Mammary epithelial cell (primary cell): ENCODE data around the gene YIF1B.

ENCODE experiments used
- EZH2 ChIP-seq: IDR thresholded peaks from 2 replicates; pipeline ENCODE4 v1.6.1; 2012; ENCODE audit warnings: low read length, inconsistent platforms, borderline replicate concordance
- TF ChIP-seq, protein P1 (sequence below), 2 donors: IDR thresholded peaks in 1 of 2; conservative IDR thresholded peaks in 1 of 2; 2 replicates each; pipeline ENCODE4 v1.5.1; 2011 to 2012; ENCODE audit warnings: inconsistent platforms in 2 of 2, low read length in 2 of 2, mild to moderate bottlenecking in 2 of 2, control low read depth in 1 of 2, low read depth in 1 of 2; ENCODE audit not compliant: insufficient read depth in 1 of 2; ENCODE audit errors: extremely low read depth in 1 of 2

DNA sequence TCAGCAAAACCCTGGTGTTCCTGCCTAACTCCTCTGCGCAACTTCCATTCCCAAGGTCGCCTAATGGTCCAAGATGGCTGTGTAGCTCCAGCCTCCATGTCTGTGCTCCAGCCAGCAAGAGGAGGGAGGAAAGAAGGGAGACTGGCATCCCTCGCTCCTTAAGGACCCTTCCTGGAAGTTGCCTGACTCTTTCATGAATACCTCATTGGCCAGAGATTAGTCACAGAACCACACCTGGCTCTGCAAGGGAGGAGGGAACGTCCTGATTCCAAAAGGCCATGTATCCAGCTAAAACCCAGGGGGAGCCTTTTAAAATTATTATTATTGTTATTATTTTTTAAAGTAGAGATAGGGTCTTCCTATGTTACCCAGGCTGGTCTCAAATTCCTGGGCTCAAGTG lies 8.7 kb upstream of the YIF1B start:
- TF ChIP-seq, protein P1, sequence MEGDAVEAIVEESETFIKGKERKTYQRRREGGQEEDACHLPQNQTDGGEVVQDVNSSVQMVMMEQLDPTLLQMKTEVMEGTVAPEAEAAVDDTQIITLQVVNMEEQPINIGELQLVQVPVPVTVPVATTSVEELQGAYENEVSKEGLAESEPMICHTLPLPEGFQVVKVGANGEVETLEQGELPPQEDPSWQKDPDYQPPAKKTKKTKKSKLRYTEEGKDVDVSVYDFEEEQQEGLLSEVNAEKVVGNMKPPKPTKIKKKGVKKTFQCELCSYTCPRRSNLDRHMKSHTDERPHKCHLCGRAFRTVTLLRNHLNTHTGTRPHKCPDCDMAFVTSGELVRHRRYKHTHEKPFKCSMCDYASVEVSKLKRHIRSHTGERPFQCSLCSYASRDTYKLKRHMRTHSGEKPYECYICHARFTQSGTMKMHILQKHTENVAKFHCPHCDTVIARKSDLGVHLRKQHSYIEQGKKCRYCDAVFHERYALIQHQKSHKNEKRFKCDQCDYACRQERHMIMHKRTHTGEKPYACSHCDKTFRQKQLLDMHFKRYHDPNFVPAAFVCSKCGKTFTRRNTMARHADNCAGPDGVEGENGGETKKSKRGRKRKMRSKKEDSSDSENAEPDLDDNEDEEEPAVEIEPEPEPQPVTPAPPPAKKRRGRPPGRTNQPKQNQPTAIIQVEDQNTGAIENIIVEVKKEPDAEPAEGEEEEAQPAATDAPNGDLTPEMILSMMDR (conservative IDR thresholded peaks at IDR 0.05 in 1 of 2, IDR thresholded peaks at IDR 0.05 in 1 of 2; ENCODE audit: extremely low read depth in 1 of 2, insufficient read depth in 1 of 2, low read depth in 1 of 2, low read length in 2 of 2): no peak
- TF ChIP-seq EZH2: no peak
